Omental fat pad (tissue), 4 donors: ENCODE results near the gene ULK3. TPM values are rescaled to one million over a fixed set of nuclear protein-coding genes. Genes with fewer than 3 reads are reported as not detected.
"Not testable (repeated sequence)": the region's sequence is repeated elsewhere in the genome, so short reads cannot be mapped to it uniquely, and the experiment has no call there.

Source experiments
- ATAC-seq: fragments of 150-250 bp; one replicate; pipeline ENCODE4 v1.9.1; 2016; ENCODE audit warnings: mild to moderate bottlenecking, moderate library complexity; ENCODE audit not compliant: low FRiP score
- DNase-seq: peaks from one replicate; pipeline ENCODE4 v3.0.0-alpha.2; 2019; ENCODE audit warnings: low spot score
- total RNA-seq, 4 donors: library from RNA; depleted of rRNA; stranded (reverse); fragments of >200 nt; gene quantifications; one replicate each; pipeline ENCODE4 v1.1.0, GENCODE V29; 2016
- TF ChIP-seq, protein P1 (sequence below), 3 donors: fragments of 450-650 bp; IDR thresholded peaks; one replicate each; pipeline ENCODE4 v1.5.1; 2016 to 2017; ENCODE audit warnings: antibody characterized with exemption in 3 of 3, mild to moderate bottlenecking in 3 of 3, moderate library complexity in 2 of 3

ULK3 gene
- total RNA-seq, 4 donors from 2014 or later, result 23.2 to 52.6 (median 41.4) TPM

- ATAC-seq (no peak), DNase-seq (no peak)
- TF ChIP-seq, protein P1, sequence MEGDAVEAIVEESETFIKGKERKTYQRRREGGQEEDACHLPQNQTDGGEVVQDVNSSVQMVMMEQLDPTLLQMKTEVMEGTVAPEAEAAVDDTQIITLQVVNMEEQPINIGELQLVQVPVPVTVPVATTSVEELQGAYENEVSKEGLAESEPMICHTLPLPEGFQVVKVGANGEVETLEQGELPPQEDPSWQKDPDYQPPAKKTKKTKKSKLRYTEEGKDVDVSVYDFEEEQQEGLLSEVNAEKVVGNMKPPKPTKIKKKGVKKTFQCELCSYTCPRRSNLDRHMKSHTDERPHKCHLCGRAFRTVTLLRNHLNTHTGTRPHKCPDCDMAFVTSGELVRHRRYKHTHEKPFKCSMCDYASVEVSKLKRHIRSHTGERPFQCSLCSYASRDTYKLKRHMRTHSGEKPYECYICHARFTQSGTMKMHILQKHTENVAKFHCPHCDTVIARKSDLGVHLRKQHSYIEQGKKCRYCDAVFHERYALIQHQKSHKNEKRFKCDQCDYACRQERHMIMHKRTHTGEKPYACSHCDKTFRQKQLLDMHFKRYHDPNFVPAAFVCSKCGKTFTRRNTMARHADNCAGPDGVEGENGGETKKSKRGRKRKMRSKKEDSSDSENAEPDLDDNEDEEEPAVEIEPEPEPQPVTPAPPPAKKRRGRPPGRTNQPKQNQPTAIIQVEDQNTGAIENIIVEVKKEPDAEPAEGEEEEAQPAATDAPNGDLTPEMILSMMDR (IDR thresholded peaks at IDR 0.05), result no peak
Observed at GRCh38 chr15:74888716-74889115, 45.8 kb upstream of the ULK3 start.

GRCh38 chr15:74887537-74888193 is 44.7 kb upstream of the ULK3 start:
- not testable (repeated sequence) for DNase-seq, ATAC-seq

GRCh38 chr15:74885461-74885860 is 42.5 kb upstream of the ULK3 start:
- DNase-seq (no peak), ATAC-seq (no peak)
- TF ChIP-seq, protein P1 (IDR thresholded peaks at IDR 0.05), result no peak

GRCh38 chr15:74884428-74885223 is 41.7 kb upstream of the ULK3 start:
- ATAC-seq, result no peak

GRCh38 chr15:74882528-74882927 is 39.6 kb upstream of the ULK3 start:
- TF ChIP-seq, protein P1 (IDR thresholded peaks at IDR 0.05), result no peak
- DNase-seq, result no peak
- ATAC-seq, result no peak

More at GRCh38 chr15:74884428-74885223, 41.7 kb upstream of the ULK3 start:
- no peak for DNase-seq
- TF ChIP-seq, protein P1 (IDR thresholded peaks at IDR 0.05), result no peak

DNA sequence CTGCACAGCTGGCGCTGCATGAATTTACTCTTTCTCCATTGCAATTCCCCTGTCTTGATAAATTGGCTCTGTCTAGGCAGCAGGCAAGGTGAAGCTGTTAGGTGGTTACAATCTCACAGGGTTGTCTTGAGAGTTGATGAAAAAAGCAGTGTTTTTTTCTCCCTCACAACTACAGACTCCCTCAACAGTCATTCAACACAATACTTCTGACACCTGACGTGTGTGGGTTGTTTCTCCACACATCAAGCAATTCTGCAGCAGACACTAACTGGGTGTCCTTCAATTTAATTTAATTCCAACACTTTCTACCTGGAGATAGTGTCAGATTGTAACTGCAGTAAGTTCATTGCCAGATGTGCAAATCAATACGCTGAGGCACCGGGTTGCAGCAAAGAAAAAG is 35.3 kb upstream of the ULK3 start:
- DNase-seq, result no peak
- ATAC-seq, result no peak
- TF ChIP-seq, protein P1 (IDR thresholded peaks at IDR 0.05), result no peak

GRCh38 chr15:74873756-74874424 is 30.9 kb upstream of the ULK3 start:
- no peak for ATAC-seq
- TF ChIP-seq, protein P1 (IDR thresholded peaks at IDR 0.05), result no peak
- no peak for DNase-seq
